HCT116 (cell line): ENCODE results near the gene INPP5D. TPM values are rescaled to one million over a fixed set of nuclear protein-coding genes. Genes with fewer than 3 reads are reported as not detected.

ENCODE experiments used
- ATAC-seq: fragments of 200-7000 bp; cut with Tn5 transposase; 2 replicates; pipeline ENCODE4 v1.9.1; 2020; ENCODE audit warnings: mild to moderate bottlenecking, moderate library complexity
- BruUV-seq: library from RNA; stranded (reverse); fragments of 400-500 nt; replicated peaks from 2 replicates; lab custom pipeline; 2021; lab: Mats Ljungman, UMichigan
- CTCF ChIA-PET: fragments of 300-600 bp; sonication (Branson Sonifier 250); formaldehyde crosslinking; loops from one replicate; lab custom pipeline; 2021; ENCODE audit warnings: antibody characterized with exemption; lab: Charles Lee
- POLR2A ChIA-PET: fragments of 300-600, 350-600 bp; sonication (Branson Sonifier 250); formaldehyde crosslinking; loops from one replicate; lab custom pipeline; 2021; ENCODE audit warnings: antibody characterized with exemption; lab: Charles Lee
- RAD21 ChIA-PET, 2 experiments: fragments of 300-600 bp; sonication (Branson Sonifier 250); formaldehyde crosslinking; loops; one replicate each; lab custom pipeline; 2023; ENCODE audit warnings: low total read pairs in 2 of 2; ENCODE audit not compliant: uncharacterized antibody in 2 of 2, unreplicated experiment in 2 of 2, low non-redundant PET in 1 of 2; lab: Charles Lee
- DNase-seq: peaks from one replicate; pipeline ENCODE4 v3.0.0-alpha.2; 2010; ENCODE audit warnings: low read depth, low spot score
- H2AFZ ChIP-seq: fragments of 200-600 bp; shearing (Covaris generic), sonication (generic); 2 replicates; pipeline ENCODE4 v1.6.1; 2017; ENCODE audit warnings: low read depth, mixed run types, mixed read lengths, antibody characterized with exemption, low read length; ENCODE audit not compliant: poor library complexity, severe bottlenecking
- H3K27ac ChIP-seq: 2 replicates; pipeline ENCODE4 v1.5.1; 2012; ENCODE audit warnings: low read depth, low read length
- H3K27me3 ChIP-seq: fragments of 200-600 bp; sonication (generic); 2 replicates; pipeline ENCODE4 v1.6.1; 2016; ENCODE audit warnings: mixed run types, low read length, mixed read lengths; ENCODE audit not compliant: insufficient read depth
- H3K36me3 ChIP-seq, 2 experiments: fragments of 200-500 bp in 1 of 2; fragments of 200-600 bp in 1 of 2; sonication (Bioruptor generic) in 1 of 2; sonication (generic) in 1 of 2; 2 replicates each; pipeline versions ENCODE4 v1.5.1 to v1.6.1; 2014 to 2016; ENCODE audit warnings: low read length in 2 of 2, inconsistent platforms in 1 of 2, mixed read lengths in 1 of 2, mixed run types in 1 of 2; ENCODE audit not compliant: insufficient read depth in 2 of 2, control insufficient read depth in 1 of 2
- H3K4me1 ChIP-seq, 2 experiments: fragments of 200-600 bp in 1 of 2; sonication (generic) in 1 of 2; 2 replicates each; pipeline versions ENCODE4 v1.5.1 to v1.6.1; 2012 to 2017; ENCODE audit warnings: low read length in 2 of 2, inconsistent platforms in 1 of 2, mild to moderate bottlenecking in 1 of 2, mixed read lengths in 1 of 2, mixed run types in 1 of 2, moderate library complexity in 1 of 2; ENCODE audit not compliant: insufficient read depth in 2 of 2, control insufficient read depth in 1 of 2
- H3K4me2 ChIP-seq: fragments of 200-600 bp; sonication (generic); 2 replicates; pipeline ENCODE4 v1.6.1; 2017; ENCODE audit warnings: mixed run types, low read length, mixed read lengths
- H3K4me3 ChIP-seq, 2 experiments: fragments of 200-600 bp in 1 of 2; sonication (generic) in 1 of 2; replicated peaks in 1 of 2; 2 replicates each; pipeline ENCODE4 v1.5.1; 2011 to 2016; ENCODE audit warnings: low read length in 2 of 2, control low read depth in 1 of 2, low read depth in 1 of 2, mild to moderate bottlenecking in 1 of 2, mixed read lengths in 1 of 2, mixed run types in 1 of 2
- H3K79me2 ChIP-seq: fragments of 200-600 bp; sonication (generic); 2 replicates; pipeline ENCODE4 v1.6.1; 2017; ENCODE audit warnings: mild to moderate bottlenecking, mixed run types, low read length, moderate library complexity, mixed read lengths; ENCODE audit not compliant: insufficient read depth
- H3K9ac ChIP-seq: fragments of 200-600 bp; sonication (generic); 2 replicates; pipeline ENCODE4 v1.6.1; 2016; ENCODE audit warnings: low read length, mixed read lengths
- H3K9me2 ChIP-seq: fragments of 200-600 bp; sonication (generic), shearing (Covaris generic); 2 replicates; pipeline ENCODE4 v1.6.1; 2017; ENCODE audit warnings: mixed run types, mild to moderate bottlenecking, moderate library complexity; ENCODE audit not compliant: insufficient read depth
- H3K9me3 ChIP-seq, 2 experiments: fragments of 200-500 bp in 1 of 2; fragments of 200-600 bp in 1 of 2; sonication (Bioruptor generic) in 1 of 2; sonication (generic) in 1 of 2; 2 replicates each; pipeline ENCODE4 v1.6.1; 2014 to 2017; ENCODE audit warnings: low read length in 2 of 2, mixed read lengths in 2 of 2, inconsistent platforms in 1 of 2, low read depth in 1 of 2, mild to moderate bottlenecking in 1 of 2, mixed run types in 1 of 2, moderate library complexity in 1 of 2; ENCODE audit not compliant: control insufficient read depth in 1 of 2, insufficient read depth in 1 of 2
- H4K20me1 ChIP-seq: fragments of 200-600 bp; sonication (generic), shearing (Covaris generic); 2 replicates; pipeline ENCODE4 v1.6.1; 2017; ENCODE audit warnings: mixed run types, mild to moderate bottlenecking, moderate library complexity; ENCODE audit not compliant: insufficient read depth
- ATF3 ChIP-seq: IDR thresholded peaks from 2 replicates; pipeline ENCODE4 v1.6.1; 2012
- CBX3 ChIP-seq: IDR thresholded peaks from 2 replicates; pipeline ENCODE4 v1.6.1; 2012; ENCODE audit warnings: low read depth
- CEBPB ChIP-seq: IDR thresholded peaks from 2 replicates; pipeline ENCODE4 v1.6.1; 2012; ENCODE audit warnings: low read depth
- CTCF ChIP-seq, 3 experiments: fragments of 200-600 bp in 1 of 3; sonication (generic) in 1 of 3; IDR thresholded peaks in 2 of 3; conservative IDR thresholded peaks in 1 of 3; 2 replicates each; pipeline ENCODE4 v1.5.1; 2012 to 2017; ENCODE audit warnings: low read depth in 2 of 3, low read length in 2 of 3, antibody characterized with exemption in 1 of 3, borderline replicate concordance in 1 of 3, control low read depth in 1 of 3, mild to moderate bottlenecking in 1 of 3, mixed read lengths in 1 of 3, mixed run types in 1 of 3, moderate library complexity in 1 of 3; ENCODE audit not compliant: insufficient read depth in 1 of 3
- ELF1 ChIP-seq: IDR thresholded peaks from 2 replicates; pipeline ENCODE4 v1.6.1; 2012; ENCODE audit warnings: low read depth, borderline replicate concordance
- POLR2AphosphoS5 ChIP-seq: IDR thresholded peaks from 2 replicates; pipeline ENCODE4 v1.6.1; 2011; ENCODE audit warnings: mild to moderate bottlenecking, low read depth, low read length, moderate library complexity
- RAD21 ChIP-seq: IDR thresholded peaks from 2 replicates; pipeline ENCODE4 v1.6.1; 2012; ENCODE audit warnings: low read depth, mild to moderate bottlenecking
- REST ChIP-seq: IDR thresholded peaks from 2 replicates; pipeline ENCODE4 v1.6.1; 2012; ENCODE audit warnings: low read depth
- SIN3A ChIP-seq: IDR thresholded peaks from 2 replicates; pipeline ENCODE4 v1.6.1; 2012; ENCODE audit warnings: low read depth
- SP1 ChIP-seq: IDR thresholded peaks from 2 replicates; pipeline ENCODE4 v1.6.1; 2012; ENCODE audit warnings: low read depth
- ZNF274 ChIP-seq: fragments of 200-500 bp; sonication (Bioruptor generic); IDR thresholded peaks from 2 replicates; pipeline ENCODE4 v1.6.1; 2014; ENCODE audit warnings: mild to moderate bottlenecking, low read depth, low read length, inconsistent platforms
- intact Hi-C: fragments of 100-400 bp; cut with micrococcal nuclease; formaldehyde crosslinking; loops from 2 replicates; pipeline ENCODE4 v1.10.0; 2022
- total RNA-seq: library from RNA; stranded (reverse); gene quantifications from one replicate; pipeline ENCODE4 v1.2.1, GENCODE V29; 2021; ENCODE audit not compliant: unreplicated experiment

INPP5D gene
- total RNA-seq, 1 experiment from 2014 or later = 1.8 TPM

GRCh38 chr2:233065954-233066470 lies 5.9 kb downstream of the INPP5D start:
- H3K9me3 ChIP-seq = no peaks in the 10 kb centered on the region
- H3K9ac ChIP-seq = no peak overlapping the region
- no peak overlapping the region for H2AFZ ChIP-seq
- no peaks in the 10 kb centered on the region for H3K79me2 ChIP-seq
- ChIA-PET CTCF (no interaction called here), RAD21 (no interaction called here), POLR2A (no interaction called here)
- no peaks in the 10 kb centered on the region for H4K20me1 ChIP-seq
- ATAC-seq (no peak), DNase-seq (no peak)
- H3K4me3 ChIP-seq = no peak overlapping the region
- TF ChIP-seq ZNF274 = no peak
- no peak for TF ChIP-seq POLR2AphosphoS5
- no peak for TF ChIP-seq ELF1
- TF ChIP-seq CEBPB = no peak
- TF ChIP-seq RAD21 = no peak
- no peak for TF ChIP-seq SP1
- TF ChIP-seq REST = no peak
- TF ChIP-seq CTCF (IDR thresholded peaks at IDR 0.05 in 2 of 3, conservative IDR thresholded peaks at IDR 0.05 in 1 of 3; ENCODE audit: borderline replicate concordance in 1 of 3, insufficient read depth in 1 of 3, low read depth in 2 of 3, low read length in 2 of 3) = no peak
- TF ChIP-seq ATF3 = no peak
- TF ChIP-seq CBX3 = no peak
- TF ChIP-seq SIN3A = no peak
- H3K9me2 ChIP-seq = no peaks in the 10 kb centered on the region
- no peaks in the 10 kb centered on the region for H3K4me1 ChIP-seq
- no peak overlapping the region for H3K27ac ChIP-seq
- no TSS peak for BruUV-seq
- no peaks in the 10 kb centered on the region for H3K36me3 ChIP-seq
- intact Hi-C loops = no loop called here
- no peaks in the 10 kb centered on the region for H3K27me3 ChIP-seq
- no peak overlapping the region for H3K4me2 ChIP-seq
